Activated CD8-positive, alpha-beta memory T cell treated with anti-CD3 and anti-CD28 coated beads, Interleukin-2, amount 50 U/mL, for 24 hours (primary cell): Measurements from ENCODE around the gene SFMBT2.
A peak's percentile ranks its signal among the peaks of the same experiment; 100 is the strongest.

ENCODE experiments used
- DNase-seq: peaks from one replicate; pipeline ENCODE4 v3.0.0-alpha.2; 2020; ENCODE audit errors: extremely low read depth

The SFMBT2 gene

GRCh38 chr10:7264313-7264756 lies 146.5 kb downstream of the SFMBT2 start:
- DNase-seq, result no peak

GRCh38 chr10:7263616-7264015 lies 147.2 kb downstream of the SFMBT2 start:
- no peak for DNase-seq

GRCh38 chr10:7261351-7261750 lies 149.5 kb downstream of the SFMBT2 start:
- DNase-seq, result no peak

GRCh38 chr10:7260912-7261311 lies 149.9 kb downstream of the SFMBT2 start:
- DNase-seq, result no peak

- DNase-seq, result no peak
These were observed 150.4 kb downstream of the SFMBT2 start for GRCh38 chr10:7260412-7260900.

- peak; percentile 51 for DNase-seq
These were observed 151.8 kb downstream of the SFMBT2 start for GRCh38 chr10:7258948-7259523.

GRCh38 chr10:7255517-7255916 lies 155.3 kb downstream of the SFMBT2 start:
- DNase-seq, result no peak

GRCh38 chr10:7251696-7252465 lies 159.0 kb downstream of the SFMBT2 start:
- no peak for DNase-seq

GRCh38 chr10:7250236-7250635 lies 160.6 kb downstream of the SFMBT2 start:
- DNase-seq, result no peak

- DNase-seq, result no peak
These were observed 162.2 kb downstream of the SFMBT2 start for GRCh38 chr10:7248585-7249164.

- DNase-seq, result no peak
These were observed 162.7 kb downstream of the SFMBT2 start for GRCh38 chr10:7248148-7248547.

- DNase-seq, result no peak
These were observed 165.3 kb downstream of the SFMBT2 start for GRCh38 chr10:7245505-7245904.

- no peak for DNase-seq
These were observed 167.0 kb downstream of the SFMBT2 start for GRCh38 chr10:7243873-7244272.

- no peak for DNase-seq
These were observed 167.7 kb downstream of the SFMBT2 start for GRCh38 chr10:7243139-7243538.

GRCh38 chr10:7239312-7239985 lies 171.4 kb downstream of the SFMBT2 start:
- DNase-seq, result no peak

- no peak for DNase-seq
These were observed 175.5 kb downstream of the SFMBT2 start for GRCh38 chr10:7235376-7235775.

GRCh38 chr10:7234109-7234508 lies 176.7 kb downstream of the SFMBT2 start:
- no peak for DNase-seq

GRCh38 chr10:7233259-7233991 lies 177.4 kb downstream of the SFMBT2 start:
- no peak for DNase-seq

GRCh38 chr10:7231509-7232414 lies 179.1 kb downstream of the SFMBT2 start:
- no peak for DNase-seq

- DNase-seq, result no peak
These were observed 179.9 kb downstream of the SFMBT2 start for GRCh38 chr10:7230951-7231350.

- DNase-seq, result no peak
These were observed 180.8 kb downstream of the SFMBT2 start for GRCh38 chr10:7230036-7230435.
